Activated CD4-positive, alpha-beta T cell treated with anti-CD3 and anti-CD28 coated beads for 4 hours (primary cell): Measurements from ENCODE around the gene ESF1.
"Not testable (repeated sequence)": the region's sequence is repeated elsewhere in the genome, so short reads cannot be mapped to it uniquely, and the experiment has no call there.

ENCODE experiments used
- DNase-seq, 2 donors: peaks; one replicate each; pipeline ENCODE4 v3.0.0-alpha.2; 2020

ESF1 gene

DNA sequence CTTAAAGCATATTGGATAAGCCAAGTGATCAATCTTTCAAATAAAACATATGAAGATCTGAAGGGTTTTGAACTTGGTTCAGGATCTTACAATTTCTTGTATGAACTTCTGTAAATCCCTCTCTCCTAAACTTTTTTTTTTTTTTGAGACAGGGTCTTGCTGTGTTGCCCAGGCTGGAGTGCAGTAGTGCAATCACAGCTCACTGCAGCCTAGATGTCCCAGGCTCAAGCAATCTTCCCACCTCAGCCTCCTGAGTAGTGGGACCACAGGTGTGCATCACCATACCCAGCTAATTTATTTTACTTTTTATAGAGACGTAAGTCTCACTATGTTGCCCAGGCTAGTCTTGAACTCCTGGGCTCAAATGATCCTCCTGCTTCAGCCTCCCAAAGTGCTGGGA is 46.5 kb downstream of the ESF1 start:
- DNase-seq = not testable (repeated sequence)

DNA sequence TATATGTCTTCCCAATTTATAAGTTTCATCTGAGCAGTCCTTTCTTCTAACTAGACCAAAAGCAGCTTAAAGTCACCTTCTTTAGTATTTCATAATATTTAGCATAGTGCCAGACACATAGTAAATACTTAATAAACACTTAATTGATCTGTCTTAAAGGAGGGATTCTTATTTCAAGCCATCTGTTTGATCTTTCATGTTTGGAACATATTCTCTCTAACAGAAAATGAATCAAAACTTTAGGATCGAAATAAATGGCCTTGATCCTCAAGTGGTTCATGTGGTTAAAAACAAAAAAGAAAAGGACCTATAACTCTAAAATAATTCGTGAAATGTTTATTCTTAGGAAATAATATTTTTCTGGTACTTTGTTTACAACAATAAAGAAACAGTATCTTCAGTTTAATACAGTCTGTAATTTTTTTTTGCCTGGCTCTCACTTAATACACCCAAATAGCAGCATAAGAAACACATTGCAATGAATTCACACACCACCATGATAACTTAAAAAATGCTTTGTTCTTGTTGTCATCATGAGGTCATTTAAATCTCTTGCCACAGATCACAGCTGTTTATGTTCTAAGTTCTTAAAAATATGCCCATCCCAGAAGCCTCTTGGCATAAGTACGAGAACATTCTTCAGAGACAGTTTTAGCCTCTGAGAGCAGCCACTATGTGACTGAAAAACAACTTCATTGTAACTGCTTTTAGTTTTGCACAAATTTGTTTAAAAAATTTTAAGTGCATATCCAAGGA is 48.1 kb downstream of the ESF1 start:
- DNase-seq = no peak

DNA sequence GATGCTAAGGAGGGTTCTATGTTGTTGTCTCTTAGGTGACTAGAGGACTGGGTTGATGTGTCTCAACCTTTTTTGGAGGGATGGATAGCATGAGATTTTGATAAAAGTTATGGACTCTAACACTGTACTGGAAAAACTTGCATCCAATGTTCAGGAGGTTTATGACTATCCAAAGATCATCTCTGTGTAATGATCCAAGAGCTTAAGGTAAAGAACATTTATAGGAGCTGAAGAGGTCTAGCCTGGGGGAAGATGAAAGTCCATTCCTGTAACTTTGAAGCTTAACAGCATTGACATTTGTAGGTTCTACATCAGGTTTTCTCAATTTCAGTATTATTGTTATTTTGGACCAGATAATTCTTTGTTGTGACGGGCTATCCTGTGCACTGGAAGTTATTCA is 48.9 kb downstream of the ESF1 start:
- DNase-seq = no peak

DNA sequence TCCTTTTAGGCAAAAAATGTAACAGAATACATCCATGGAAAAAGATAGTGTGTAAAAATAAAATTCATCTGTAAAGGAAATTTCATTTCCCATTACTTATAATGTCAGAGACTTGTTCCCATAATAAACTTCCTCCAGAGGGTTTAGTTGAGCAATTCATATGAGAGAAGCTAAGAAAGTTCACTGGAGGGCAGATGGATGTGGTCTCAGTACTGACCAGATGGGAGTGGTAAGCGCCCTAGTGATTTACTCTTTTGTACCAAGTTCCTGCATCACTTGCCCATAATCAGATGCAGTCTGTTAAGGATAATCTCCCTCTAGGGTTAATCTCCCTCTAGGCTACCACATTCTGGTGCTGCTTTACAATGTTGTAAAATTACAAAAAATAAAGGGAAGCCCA is 61.7 kb downstream of the ESF1 start:
- DNase-seq = no peak

DNA sequence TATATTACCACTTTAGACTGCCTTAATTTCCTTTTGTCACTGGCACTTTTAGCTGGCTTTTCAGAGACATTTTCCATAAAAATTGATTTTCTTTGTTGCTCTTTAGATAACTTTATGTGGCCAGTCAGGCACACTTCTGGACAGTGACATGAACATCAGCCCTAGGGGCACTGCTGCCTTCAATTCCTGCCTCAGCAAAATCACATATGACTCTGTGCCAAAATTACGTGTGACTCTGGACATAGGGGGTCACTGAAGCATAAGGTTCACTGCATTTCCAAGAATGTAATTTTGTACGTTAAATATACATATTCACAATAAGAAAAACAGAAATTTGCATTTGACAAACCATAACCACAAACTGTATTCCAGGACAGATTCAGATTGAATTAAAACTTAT is 66.5 kb downstream of the ESF1 start:
- DNase-seq = no peak

DNA sequence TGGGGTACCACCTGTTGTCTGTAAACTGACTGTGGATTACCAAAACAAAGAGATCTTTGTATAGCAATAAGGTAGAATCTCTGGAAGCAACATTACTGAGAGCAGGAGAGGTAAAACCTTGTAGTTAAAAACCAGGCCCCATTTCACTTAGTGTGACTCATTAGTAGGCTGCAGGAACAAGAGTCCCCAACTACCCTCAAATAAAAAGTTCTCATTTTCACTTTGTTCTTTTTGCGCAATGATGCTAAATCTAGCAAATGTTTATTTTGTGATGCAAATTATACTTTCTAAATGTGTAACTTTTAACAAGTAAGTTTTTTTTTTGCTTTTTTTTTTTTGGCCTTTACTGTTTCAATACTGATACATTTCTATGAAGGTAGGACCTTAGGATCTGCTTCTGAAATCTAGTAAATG is 67.1 kb downstream of the ESF1 start:
- no peak for DNase-seq

DNA sequence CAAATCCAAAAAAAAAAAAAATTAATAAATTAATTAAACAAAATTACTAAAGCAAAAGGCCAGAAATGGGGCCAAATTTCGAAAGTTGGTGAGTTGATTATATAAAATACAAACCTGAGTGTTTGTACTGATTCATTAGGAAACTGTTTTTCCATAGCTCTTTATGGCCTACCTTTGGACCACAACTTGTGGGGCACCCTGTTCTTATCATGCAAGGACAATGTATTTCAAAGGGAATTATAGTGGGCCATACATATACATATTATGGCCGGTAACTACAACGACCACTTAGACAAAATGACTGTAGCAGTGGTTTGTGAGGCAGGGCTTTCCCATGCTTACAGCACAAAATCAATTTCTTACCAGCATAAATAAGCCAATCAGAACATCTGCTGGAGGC is 69.5 kb downstream of the ESF1 start:
- DNase-seq = no peak

DNA sequence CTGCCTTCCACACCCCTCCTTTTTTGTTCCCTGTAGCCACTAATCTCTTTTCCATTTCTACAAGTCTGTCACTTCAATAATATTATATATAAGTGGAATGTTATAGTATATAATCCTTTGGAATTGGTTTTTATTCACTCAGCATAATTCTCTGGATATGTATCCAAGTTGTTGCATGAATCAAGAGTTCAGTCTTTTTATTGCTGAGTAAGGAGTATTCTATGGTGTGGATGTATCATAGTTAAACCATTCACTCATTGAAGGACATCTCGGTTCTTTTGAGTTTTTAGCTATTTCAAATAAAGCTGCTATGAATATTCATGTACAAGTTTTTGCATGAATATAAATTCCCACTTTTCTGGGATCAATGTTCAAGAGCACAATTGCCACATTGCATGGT is 76.5 kb downstream of the ESF1 start:
- no peak for DNase-seq

DNA sequence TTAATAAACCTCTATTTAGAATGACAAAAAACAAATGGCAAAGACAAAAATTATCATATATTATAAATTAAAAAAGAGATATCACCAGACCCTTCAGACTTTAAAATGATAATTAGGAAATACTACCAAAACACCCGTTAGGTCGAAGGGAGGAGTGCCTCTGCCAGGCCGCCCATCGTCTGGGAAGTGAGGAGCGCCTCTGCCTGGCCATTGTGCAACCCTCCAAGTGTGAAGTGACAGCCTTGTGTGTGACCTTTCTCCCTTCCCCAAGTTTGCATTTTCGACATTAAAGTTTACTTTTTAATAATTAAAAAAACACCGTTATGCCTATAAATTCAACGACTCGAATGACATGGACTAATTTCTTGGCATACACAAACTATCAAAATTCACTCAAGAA is 81.5 kb downstream of the ESF1 start:
- DNase-seq = no peak

DNA sequence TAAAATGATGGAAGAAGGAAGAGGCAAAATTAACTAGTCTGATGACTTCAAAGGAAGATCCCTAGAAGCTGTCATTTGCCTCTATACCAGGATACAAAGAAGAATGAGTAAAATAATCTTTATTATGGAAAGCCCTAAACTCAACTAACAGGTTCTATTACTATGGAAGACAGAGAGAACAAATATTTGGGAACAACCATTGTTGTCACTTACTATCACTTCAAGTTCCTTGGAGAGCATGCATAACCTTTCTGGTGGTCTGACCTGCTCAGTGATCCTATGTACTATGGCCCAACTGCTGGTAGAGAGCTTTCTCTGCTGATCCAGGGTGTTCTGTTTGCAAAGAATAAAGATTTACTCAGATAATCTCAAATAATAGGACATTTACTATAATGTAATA is 83.2 kb downstream of the ESF1 start:
- no peak for DNase-seq

DNA sequence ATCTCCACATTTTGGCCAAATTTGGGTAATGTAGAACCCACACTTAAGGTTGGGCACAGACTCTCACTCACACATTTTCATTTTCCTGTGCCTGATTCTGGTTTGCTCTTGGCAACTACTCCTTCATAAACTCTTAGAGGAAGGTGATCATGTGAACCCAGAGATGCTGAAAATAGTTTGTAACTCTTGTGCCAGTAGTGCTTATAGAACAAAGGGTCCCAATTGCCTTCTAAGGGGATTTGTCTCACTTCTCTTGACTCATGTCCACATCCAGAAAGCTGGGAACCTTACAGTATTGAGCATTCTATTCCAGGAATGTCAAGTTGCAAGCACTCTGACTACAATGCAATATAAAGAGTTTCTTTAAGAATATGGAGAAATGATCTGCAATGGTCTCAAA is 84.0 kb downstream of the ESF1 start:
- DNase-seq = no peak

DNA sequence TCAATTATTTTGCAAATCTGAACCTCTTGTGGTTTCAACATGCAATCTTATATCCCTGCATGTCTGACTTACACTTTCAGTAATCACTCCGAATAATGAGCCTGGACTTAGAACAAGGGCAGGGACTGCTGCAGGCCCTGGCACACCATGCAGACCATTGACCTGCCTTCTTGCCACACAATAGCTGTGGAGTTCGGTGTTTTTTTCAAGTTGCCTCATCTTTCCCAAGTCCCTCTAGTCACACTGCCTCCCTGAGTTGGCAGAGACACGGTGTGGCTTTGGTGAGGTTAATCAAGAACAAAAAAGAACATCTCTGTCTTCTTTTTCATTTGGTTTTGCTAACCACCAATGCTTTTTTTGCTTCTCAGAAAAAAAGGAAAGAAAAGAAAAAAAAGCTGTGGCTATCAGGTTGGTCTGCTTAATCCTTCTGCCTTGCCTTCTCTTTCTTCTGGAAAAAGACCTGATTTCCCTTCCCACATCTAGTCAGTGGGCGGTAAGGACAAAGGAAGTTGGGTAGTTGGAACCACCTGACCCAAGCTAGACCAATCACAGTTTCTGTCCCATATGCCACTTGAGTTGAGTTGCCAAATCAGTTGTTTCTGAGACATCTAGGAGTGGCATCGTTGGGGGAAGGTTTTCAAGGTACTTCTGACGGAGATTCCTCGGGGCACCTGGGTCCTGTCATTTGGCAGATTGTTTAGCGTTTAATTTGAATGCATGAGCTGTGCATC is 90.1 kb downstream of the ESF1 start:
- DNase-seq = no peak

DNA sequence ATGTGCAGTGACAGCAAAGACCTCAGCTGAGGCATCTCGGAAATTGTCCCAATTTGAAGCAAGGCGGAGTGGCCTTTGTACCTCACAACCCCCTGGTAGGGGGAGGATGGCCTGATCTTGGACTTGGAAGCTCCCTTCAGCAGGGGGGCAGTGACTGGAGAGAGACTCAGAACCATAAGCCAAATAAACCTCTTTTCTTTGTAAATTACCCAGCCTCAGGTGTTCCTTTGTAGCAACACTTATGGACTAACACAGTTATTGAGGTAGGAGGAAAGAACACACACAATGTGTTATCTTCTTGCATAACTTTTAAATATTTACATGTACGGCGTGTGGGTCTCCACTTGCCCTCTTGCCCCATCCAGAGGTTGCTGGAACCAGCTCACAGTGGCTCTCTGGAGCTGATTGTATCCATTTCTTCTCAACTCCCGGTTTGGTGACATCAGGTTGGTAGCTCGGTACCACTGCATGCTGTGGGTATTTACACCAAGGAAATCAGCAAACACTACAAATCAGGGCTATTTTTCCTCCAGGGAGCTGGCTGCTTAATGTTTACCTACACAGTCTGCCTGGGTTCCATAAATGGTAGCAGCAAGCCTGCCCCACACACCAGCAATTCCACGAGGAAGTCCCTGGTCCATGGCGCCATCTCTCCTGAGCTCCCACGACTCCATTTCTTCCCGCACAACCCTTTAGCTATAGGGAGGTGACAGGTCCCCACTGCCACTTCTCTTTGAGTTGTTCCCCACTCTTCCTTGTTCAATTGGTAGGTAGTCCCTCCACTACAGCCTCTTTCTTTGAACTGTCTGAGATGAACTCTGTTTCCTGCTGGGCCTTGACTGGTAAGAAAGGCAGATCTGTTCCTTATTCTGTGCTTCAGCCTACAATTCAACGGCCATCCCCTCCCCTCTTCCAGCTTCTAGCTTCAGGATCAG is 91.7 kb downstream of the ESF1 start:
- DNase-seq = no peak

DNA sequence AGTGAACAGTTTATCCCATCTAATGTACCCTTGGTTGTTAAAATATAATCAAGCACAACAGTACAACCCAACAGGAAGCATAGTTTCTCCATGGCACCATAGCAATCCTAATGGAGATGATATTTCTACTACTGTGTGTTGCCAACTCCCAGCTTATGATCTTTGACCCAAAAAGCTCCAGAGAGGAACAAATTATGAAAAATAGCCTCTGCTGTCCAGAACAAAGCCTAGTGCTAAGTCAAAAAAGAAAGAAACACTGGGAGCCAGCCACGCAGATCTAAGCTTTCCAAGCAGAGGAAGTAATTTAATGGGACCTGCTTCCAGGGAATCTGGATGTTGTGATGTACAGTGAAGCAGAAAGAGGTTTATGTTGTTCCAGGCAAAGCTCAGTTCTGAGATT is 93.8 kb downstream of the ESF1 start:
- no peak for DNase-seq

DNA sequence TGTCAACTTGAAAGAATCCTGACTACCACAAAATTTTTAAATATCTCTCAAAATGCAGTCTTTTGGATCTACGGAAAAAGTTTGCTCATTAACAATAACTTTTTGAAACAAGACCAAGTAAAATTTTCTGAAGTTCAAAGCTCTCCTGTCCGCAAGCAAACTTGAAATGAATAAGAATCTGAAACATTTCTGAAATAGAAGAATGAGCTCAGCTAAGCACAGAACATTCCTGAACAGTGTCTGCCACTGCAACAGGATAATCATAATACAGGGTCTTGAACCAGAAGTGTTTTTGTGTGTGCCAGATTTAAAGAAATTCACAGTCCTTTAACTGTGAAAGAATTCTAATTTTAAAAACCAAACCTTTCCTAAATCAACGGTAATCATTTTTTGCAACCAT is 96.9 kb downstream of the ESF1 start:
- no peak for DNase-seq

DNA sequence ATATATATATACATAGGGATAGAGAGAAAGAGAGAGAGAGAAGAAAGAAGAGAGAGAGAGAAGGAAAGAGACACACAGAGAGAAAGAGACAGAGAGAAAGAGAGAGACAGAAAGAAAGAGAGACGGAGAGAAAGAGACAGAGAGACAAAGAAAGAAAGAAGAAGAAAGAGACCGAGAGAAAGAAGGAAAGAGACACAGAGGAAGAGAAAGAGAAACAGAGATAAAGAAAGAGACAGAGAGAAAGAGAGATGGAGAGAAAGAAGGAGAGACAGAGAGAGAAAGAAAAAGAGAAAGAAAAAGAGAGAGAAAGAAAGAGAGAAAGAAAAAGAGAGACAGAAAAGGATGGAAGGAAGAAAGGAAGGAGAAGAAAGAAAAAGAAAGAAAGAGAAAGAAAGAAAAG is 99.1 kb downstream of the ESF1 start:
- DNase-seq = no peak

DNA sequence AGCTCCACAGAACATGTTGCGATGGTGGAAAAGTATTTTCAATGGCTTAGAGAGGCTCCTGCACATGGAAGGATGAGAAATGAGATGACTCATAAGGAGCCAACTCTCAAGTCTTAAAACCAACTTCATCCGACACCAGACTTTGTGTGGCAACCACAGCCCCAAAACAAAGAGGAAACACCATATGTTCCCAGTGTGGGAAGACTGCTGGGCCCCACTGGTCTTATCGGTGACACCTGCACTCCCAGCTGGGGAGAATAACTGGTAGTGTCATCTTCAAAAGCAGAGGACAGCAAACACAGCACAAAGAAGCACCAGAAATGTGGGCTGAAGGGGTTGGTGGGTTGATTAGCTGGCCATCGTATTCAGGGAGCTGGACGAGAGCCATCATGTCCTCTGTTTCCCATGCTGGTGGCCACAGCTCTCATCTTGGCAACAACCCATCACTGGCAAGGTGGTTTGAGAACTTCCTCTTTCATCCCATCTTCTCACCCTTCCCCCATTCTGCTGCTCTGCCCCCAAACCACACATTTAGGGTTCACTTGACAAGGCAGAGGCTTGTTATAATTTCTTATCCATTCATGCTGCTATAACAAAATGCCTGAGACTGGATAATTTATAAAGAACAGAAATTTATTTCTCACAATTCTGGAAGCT is 100.0 kb downstream of the ESF1 start:
- DNase-seq = no peak

DNA sequence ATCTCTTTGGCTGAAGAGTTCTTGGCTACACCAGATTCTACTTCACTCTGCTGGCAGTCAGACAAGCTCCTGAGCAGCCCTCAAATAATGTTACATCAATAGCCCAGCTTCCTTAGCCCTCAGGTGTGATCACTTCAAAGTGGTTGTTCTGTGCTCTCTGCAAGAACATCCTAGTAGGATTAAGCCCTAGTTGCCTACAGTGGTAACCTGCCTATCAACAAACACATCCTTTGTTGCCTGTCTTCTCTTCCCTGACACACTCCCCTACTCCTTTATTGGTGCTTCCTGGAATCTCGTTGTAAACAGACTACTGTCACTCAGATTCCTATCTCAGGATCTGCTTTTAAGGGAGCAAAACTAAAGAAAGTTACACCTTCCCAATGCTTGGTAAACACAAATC is 100.9 kb downstream of the ESF1 start:
- no peak for DNase-seq

DNA sequence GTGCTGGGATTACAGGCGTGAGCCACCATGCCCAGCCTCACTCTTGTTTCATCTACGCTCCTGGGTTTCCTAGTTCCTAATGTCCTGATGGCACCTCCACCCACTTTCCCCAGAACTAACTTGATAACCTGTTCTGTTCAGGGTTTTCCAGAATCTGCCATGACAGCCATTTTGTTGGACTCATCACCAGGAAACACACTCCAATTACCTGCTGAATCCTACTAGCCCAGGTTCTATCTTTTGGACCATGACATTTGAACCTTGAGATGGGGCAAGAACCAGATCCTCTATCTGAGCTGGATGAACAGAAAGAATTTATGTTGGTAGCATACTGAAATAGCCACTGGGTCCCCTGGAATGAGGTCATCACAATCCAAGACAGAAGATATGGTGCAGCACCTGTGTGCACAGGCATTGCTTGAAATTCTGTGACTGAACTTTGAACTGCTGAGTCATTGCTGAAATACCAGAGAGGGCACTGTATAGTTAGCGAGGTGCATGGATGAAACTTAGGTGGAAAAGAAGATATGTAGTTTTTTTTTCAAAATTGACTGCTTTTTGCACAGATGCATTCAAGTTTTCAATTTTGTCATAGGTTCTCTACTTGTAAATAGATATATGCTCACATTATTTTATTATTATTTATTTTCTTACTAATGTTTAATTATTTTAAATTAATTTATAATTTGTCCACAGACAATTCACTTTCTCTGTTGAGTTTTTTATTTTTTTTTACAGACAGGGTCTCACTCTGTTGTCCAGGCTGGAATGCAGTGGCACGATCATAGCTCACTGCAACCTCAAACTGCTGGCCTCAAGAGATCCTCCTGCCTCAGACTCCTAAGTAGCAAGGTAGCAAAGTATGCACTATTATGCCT is 103.2 kb downstream of the ESF1 start:
- no peak for DNase-seq

DNA sequence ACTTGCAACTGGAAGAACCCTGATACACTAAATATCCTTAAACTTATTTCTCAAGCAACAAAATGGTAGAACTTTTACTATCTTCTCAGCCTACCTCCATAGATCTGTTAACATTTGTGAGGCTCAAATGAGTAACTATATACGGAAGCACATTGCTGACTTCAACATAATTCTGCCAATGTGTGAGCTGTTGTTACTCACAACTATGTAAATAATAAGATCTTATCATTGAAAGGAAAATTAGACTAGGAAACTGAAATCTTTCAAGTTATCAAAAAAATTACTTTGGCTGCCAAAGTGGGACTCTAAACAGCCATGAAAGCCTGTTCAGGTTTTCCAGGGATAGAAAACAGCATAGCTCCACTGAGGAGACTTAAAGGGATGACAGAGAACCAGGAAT is 105.8 kb downstream of the ESF1 start:
- DNase-seq = no peak

DNA sequence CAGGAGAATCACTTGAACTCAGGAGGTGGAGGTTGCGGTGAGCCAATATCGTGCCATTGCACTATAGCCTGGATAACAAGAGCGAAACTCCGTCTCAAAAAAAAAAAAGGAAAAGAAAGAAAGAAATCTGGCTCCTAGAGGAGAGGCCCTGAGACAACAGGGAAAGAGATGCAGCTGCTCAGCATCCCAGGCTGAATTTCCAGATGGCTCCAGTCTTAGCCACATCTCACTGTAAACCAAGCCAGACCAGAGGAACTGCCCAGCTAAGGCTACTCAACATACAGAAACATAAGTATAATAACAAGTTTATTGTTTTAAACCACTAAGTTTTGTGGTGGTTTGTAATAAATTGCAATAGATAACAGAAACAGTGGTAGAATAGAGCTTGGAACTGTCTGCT is 107.5 kb downstream of the ESF1 start:
- no peak for DNase-seq

DNA sequence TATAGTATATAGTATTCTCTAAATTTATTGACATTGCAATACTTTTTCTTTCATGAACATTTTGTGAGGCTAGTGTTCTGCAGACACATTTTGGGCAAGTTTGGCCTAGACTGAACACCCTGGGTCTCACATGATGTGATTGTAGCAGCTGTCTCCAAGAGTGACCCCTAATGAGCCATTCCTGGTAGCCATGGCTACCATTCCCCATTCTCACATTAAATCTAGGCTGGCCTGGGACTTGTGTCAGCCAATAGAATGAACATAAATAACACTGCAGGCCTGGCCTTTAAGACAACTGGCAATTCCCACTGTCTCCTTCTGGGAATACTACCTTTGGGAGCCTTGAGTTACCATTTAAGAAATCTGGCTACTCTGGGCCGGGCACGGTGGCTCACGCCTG is 108.0 kb downstream of the ESF1 start:
- no peak for DNase-seq
